OCI-LY7 (cell line): ENCODE measurements around the gene THRB.

ENCODE experiments used
- EZH2phosphoT487 ChIP-seq: fragments of 200-600 bp; sonication (generic); IDR thresholded peaks from 2 replicates; pipeline ENCODE4 v1.6.1; 2018; ENCODE audit warnings: low read depth, borderline replicate concordance, mild to moderate bottlenecking, mixed run types, antibody characterized with exemption, low read length, moderate library complexity, mixed read lengths
- TF ChIP-seq, protein P1 (sequence below): fragments of 200-600 bp; sonication (generic); conservative IDR thresholded peaks from 2 replicates; pipeline ENCODE4 v1.5.1; 2014; ENCODE audit warnings: mild to moderate bottlenecking, antibody characterized with exemption, low read length, moderate library complexity, mixed read lengths

GRCh38 chr3:24348348-24348747 lies 146.3 kb downstream of the THRB start:
- TF ChIP-seq, protein P1, sequence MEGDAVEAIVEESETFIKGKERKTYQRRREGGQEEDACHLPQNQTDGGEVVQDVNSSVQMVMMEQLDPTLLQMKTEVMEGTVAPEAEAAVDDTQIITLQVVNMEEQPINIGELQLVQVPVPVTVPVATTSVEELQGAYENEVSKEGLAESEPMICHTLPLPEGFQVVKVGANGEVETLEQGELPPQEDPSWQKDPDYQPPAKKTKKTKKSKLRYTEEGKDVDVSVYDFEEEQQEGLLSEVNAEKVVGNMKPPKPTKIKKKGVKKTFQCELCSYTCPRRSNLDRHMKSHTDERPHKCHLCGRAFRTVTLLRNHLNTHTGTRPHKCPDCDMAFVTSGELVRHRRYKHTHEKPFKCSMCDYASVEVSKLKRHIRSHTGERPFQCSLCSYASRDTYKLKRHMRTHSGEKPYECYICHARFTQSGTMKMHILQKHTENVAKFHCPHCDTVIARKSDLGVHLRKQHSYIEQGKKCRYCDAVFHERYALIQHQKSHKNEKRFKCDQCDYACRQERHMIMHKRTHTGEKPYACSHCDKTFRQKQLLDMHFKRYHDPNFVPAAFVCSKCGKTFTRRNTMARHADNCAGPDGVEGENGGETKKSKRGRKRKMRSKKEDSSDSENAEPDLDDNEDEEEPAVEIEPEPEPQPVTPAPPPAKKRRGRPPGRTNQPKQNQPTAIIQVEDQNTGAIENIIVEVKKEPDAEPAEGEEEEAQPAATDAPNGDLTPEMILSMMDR = no peak
- no peak for TF ChIP-seq EZH2phosphoT487
